Measurements from ENCODE around the gene KATNBL1.

Gene KATNBL1

DNA sequence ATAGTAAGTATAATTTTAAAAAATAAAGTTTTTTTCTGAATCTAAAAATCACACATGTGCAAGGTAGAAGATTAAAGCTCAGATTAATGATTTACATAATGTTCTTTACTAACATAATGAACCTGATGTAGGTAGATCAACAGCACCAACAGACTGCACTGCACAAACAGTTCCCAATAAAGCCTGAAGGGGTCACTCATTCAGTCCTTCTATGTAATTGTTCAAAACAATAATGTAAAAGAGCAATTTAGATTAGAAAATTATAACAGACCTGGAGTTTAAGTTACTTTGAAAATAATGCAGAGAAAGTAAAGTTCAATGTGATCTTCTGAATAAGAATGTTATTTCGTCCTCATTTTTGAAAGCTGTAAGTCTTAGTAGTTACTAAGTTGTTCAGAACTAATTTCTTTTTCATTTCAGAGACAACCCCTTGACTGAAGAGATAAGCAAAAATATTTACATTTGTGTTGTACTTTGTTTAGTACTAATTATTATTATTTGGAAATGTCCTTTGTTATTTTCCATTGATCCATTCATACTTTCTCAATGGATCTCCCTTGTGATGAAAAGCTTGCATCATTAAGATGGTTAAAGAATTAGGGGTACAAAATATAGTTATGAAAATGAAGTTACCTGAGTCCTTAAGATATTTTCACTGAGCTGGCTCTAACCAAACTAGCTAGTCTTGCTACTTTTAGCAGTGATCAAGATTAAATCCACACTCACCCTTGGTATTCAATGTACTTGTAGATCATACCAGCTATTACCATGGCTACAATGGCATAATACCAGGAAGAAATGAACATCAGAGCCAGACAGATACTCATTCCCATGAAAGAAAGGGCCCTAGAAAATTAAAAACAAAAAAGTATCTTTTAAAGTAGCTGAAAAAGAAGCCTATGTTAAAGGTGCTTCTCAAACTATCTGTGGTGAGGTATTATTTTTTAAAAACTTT, 31.8 kb upstream of the KATNBL1 start:
- no CpG with 5 or more reads among the region's 1 CpG for WGBS, 2 donors (ENCODE audit: extremely low coverage in 2 of 2, insufficient read length in 2 of 2, insufficient replicate concordance in 1 of 2)
- no peaks in the 10 kb centered on the region for H3K79me1 ChIP-seq (ENCODE audit: low read depth, low read length)
- peaks cover 0 to 2% of the 10 kb centered on the region in 2 donors for H3K36me3 ChIP-seq (replicated peaks in 1 of 2; ENCODE audit: control insufficient read depth in 2 of 2, insufficient read depth in 2 of 2, low read length in 2 of 2)
- no peaks in the 10 kb centered on the region for H3K4me1 ChIP-seq (ENCODE audit: control insufficient read depth in 2 of 2, insufficient read depth in 1 of 2, low read depth in 1 of 2, low read length in 2 of 2)
- no peak overlapping the region for H2AK5ac ChIP-seq (ENCODE audit: low read depth, low read length)
- H3K27me3 ChIP-seq (ENCODE audit: control insufficient read depth in 3 of 3, insufficient read depth in 3 of 3, low read depth in 1 of 3, low read length in 3 of 3) = no peaks in the 10 kb centered on the region
- H4K8ac ChIP-seq (ENCODE audit: low read depth, low read length) = no peak overlapping the region
- H2AFZ ChIP-seq (ENCODE audit: low read length) = no peak overlapping the region
- H3K4me2 ChIP-seq (ENCODE audit: insufficient read depth, low read length, poor library complexity, severe bottlenecking) = no peak overlapping the region
- no peak overlapping the region for H3K9ac ChIP-seq (ENCODE audit: low read depth, low read length, poor library complexity)
- H3K14ac ChIP-seq (ENCODE audit: low read length) = no peak overlapping the region
- H2BK120ac ChIP-seq (ENCODE audit: low read depth, low read length) = no peak overlapping the region
- H3K4ac ChIP-seq (ENCODE audit: low read length) = no peak overlapping the region
- H3K4me3 ChIP-seq (ENCODE audit: low read length in 2 of 2) = no peak overlapping the region
- H3K27ac ChIP-seq (replicated peaks; ENCODE audit: low read length) = no peak overlapping the region
- H3K9me3 ChIP-seq (replicated peaks in 1 of 2; ENCODE audit: control insufficient read depth in 2 of 2, insufficient read depth in 1 of 2, low read depth in 1 of 2, low read length in 2 of 2) = no peaks in the 10 kb centered on the region
- H4K91ac ChIP-seq (ENCODE audit: low read depth, low read length, poor library complexity) = no peak overlapping the region
- H2BK12ac ChIP-seq (ENCODE audit: low read length) = no peak overlapping the region
- no peak overlapping the region for H3K23ac ChIP-seq (ENCODE audit: low read depth, low read length, poor library complexity)
- H2BK15ac ChIP-seq (ENCODE audit: low read length) = no peak overlapping the region
- H2BK5ac ChIP-seq (ENCODE audit: low read length) = no peak overlapping the region
- H3K18ac ChIP-seq (ENCODE audit: low read length) = no peak overlapping the region
- no peak for DNase-seq (ENCODE audit: low spot score)

DNA sequence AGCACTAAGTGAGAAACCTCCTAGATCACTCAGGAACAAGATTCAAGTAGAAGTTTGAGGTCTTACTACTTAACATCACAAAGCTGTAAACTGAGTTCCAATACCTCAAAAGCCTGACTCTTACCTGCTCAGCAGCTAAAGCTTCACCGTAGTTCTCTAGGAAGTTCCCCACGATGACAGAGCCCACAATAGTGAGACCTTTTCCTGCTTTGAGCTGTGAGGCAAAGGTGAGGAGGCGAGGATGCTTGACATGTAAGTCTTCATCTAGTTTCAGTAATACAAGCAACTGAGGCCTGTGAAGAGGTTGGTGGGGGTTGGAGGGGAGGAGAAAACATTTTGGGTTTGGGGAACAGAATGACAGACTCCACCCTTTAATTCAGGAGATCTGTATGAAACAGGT, 30.6 kb upstream of the KATNBL1 start:
- Histone ChIP-seq H3K36me3 (replicated peaks in 1 of 2; ENCODE audit: control insufficient read depth in 2 of 2, insufficient read depth in 2 of 2, low read length in 2 of 2) (peaks cover 2 to 8% of the 10 kb centered on the region in 2 donors), H3K27me3 (ENCODE audit: control insufficient read depth in 3 of 3, insufficient read depth in 3 of 3, low read depth in 1 of 3, low read length in 3 of 3) (no peaks in the 10 kb centered on the region), H3K18ac (ENCODE audit: low read length) (no peak overlapping the region), H3K9me3 (replicated peaks in 1 of 2; ENCODE audit: control insufficient read depth in 2 of 2, insufficient read depth in 1 of 2, low read depth in 1 of 2, low read length in 2 of 2) (no peaks in the 10 kb centered on the region), H2BK5ac (ENCODE audit: low read length) (no peak overlapping the region), H3K14ac (ENCODE audit: low read length) (no peak overlapping the region), H2BK12ac (ENCODE audit: low read length) (no peak overlapping the region), H3K9ac (ENCODE audit: low read depth, low read length, poor library complexity) (no peak overlapping the region), H2AFZ (ENCODE audit: low read length) (no peak overlapping the region), H3K4me1 (ENCODE audit: control insufficient read depth in 2 of 2, insufficient read depth in 1 of 2, low read depth in 1 of 2, low read length in 2 of 2) (no peaks in the 10 kb centered on the region), H4K8ac (ENCODE audit: low read depth, low read length) (no peak overlapping the region), H2BK15ac (ENCODE audit: low read length) (no peak overlapping the region), H4K91ac (ENCODE audit: low read depth, low read length, poor library complexity) (no peak overlapping the region), H2BK120ac (ENCODE audit: low read depth, low read length) (no peak overlapping the region), H3K79me1 (ENCODE audit: low read depth, low read length) (no peaks in the 10 kb centered on the region), H2AK5ac (ENCODE audit: low read depth, low read length) (no peak overlapping the region), H3K4me2 (ENCODE audit: insufficient read depth, low read length, poor library complexity, severe bottlenecking) (no peak overlapping the region), H3K23ac (ENCODE audit: low read depth, low read length, poor library complexity) (no peak overlapping the region), H3K27ac (replicated peaks; ENCODE audit: low read length) (no peak overlapping the region), H3K4me3 (ENCODE audit: low read length in 2 of 2) (no peak overlapping the region), H3K4ac (ENCODE audit: low read length) (no peak overlapping the region)
- no CpG with 5 or more reads among the region's 3 CpGs for WGBS, 2 donors (ENCODE audit: extremely low coverage in 2 of 2, insufficient read length in 2 of 2, insufficient replicate concordance in 1 of 2)
- DNase-seq (ENCODE audit: low spot score) = no peak

DNA sequence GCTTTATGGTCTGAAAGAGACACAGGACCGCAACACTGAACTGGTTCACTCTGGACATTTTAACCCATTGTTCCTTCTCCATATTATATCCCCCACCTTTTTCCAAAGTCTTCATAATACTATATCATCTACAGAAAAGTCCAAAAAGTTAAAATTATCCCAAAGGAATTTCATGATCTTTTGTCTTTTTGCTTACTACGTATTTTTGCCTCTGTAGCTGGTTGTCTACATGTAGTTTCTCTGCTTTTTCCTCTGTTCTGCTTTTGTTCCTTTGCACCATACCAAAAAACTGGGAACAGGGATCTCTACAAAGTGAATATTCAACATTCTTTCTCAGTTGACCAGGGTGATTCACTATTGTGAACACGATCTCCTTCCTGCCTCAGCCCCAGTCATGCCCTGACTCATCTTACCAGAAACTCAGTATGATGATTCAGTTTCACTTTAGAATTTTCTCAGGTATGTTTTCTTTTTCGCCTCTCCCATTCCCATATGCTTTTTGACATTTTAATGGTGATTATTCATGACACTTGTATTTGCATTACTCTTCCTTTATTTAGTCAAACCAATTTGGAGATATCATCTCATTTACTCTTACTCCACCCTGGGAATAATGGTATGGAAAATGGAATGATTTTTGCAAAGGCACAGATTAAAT, 29.4 kb upstream of the KATNBL1 start:
- Histone ChIP-seq H2AK5ac (ENCODE audit: low read depth, low read length) (no peak overlapping the region), H2BK5ac (ENCODE audit: low read length) (no peak overlapping the region), H2BK12ac (ENCODE audit: low read length) (no peak overlapping the region), H3K23ac (ENCODE audit: low read depth, low read length, poor library complexity) (no peak overlapping the region), H3K14ac (ENCODE audit: low read length) (no peak overlapping the region), H3K4me2 (ENCODE audit: insufficient read depth, low read length, poor library complexity, severe bottlenecking) (no peak overlapping the region), H2BK120ac (ENCODE audit: low read depth, low read length) (no peak overlapping the region), H4K8ac (ENCODE audit: low read depth, low read length) (no peak overlapping the region), H3K4me3 (ENCODE audit: low read length in 2 of 2) (no peak overlapping the region), H3K4ac (ENCODE audit: low read length) (no peak overlapping the region), H3K4me1 (ENCODE audit: control insufficient read depth in 2 of 2, insufficient read depth in 1 of 2, low read depth in 1 of 2, low read length in 2 of 2) (no peaks in the 10 kb centered on the region), H4K91ac (ENCODE audit: low read depth, low read length, poor library complexity) (no peak overlapping the region), H3K9ac (ENCODE audit: low read depth, low read length, poor library complexity) (no peak overlapping the region), H2BK15ac (ENCODE audit: low read length) (no peak overlapping the region), H3K18ac (ENCODE audit: low read length) (no peak overlapping the region), H3K79me1 (ENCODE audit: low read depth, low read length) (no peaks in the 10 kb centered on the region), H3K9me3 (replicated peaks in 1 of 2; ENCODE audit: control insufficient read depth in 2 of 2, insufficient read depth in 1 of 2, low read depth in 1 of 2, low read length in 2 of 2) (no peaks in the 10 kb centered on the region), H3K36me3 (replicated peaks in 1 of 2; ENCODE audit: control insufficient read depth in 2 of 2, insufficient read depth in 2 of 2, low read length in 2 of 2) (peaks cover 2 to 9% of the 10 kb centered on the region in 2 donors), H3K27me3 (ENCODE audit: control insufficient read depth in 3 of 3, insufficient read depth in 3 of 3, low read depth in 1 of 3, low read length in 3 of 3) (no peaks in the 10 kb centered on the region), H2AFZ (ENCODE audit: low read length) (no peak overlapping the region), H3K27ac (replicated peaks; ENCODE audit: low read length) (no peak overlapping the region)
- no peak for DNase-seq (ENCODE audit: low spot score)
- WGBS, 2 donors (ENCODE audit: extremely low coverage in 2 of 2, insufficient read length in 2 of 2, insufficient replicate concordance in 1 of 2) = no CpG with 5 or more reads among the region's 4 CpGs

DNA sequence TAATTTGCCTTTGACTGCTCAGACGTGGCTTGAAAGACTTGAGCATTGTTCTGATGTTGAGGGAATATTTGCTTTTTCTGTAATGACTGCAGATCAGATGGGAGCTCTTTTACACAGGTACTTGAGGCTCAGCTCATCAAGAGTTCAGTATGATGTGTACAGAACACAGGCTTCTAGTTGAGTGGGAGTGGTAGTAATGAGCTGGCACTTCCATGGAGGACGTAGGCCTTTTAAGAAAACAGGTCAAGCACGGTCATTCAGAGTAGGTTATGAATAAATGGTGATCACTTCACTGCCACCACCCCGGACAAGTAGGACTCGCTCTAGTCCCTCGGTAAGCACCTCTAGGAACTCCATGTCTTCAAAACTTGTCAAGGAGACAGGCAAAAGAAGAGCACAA, 23.7 kb upstream of the KATNBL1 start:
- H3K23ac ChIP-seq (ENCODE audit: low read depth, low read length, poor library complexity) = no peak overlapping the region
- H2BK12ac ChIP-seq (ENCODE audit: low read length) = no peak overlapping the region
- H3K27ac ChIP-seq (replicated peaks; ENCODE audit: low read length) = no peak overlapping the region
- no peaks in the 10 kb centered on the region for H3K4me1 ChIP-seq (ENCODE audit: control insufficient read depth in 2 of 2, insufficient read depth in 1 of 2, low read depth in 1 of 2, low read length in 2 of 2)
- H2AK5ac ChIP-seq (ENCODE audit: low read depth, low read length) = no peak overlapping the region
- H3K4ac ChIP-seq (ENCODE audit: low read length) = no peak overlapping the region
- H3K4me3 ChIP-seq (ENCODE audit: low read length in 2 of 2) = no peak overlapping the region
- H3K9me3 ChIP-seq (replicated peaks in 1 of 2; ENCODE audit: control insufficient read depth in 2 of 2, insufficient read depth in 1 of 2, low read depth in 1 of 2, low read length in 2 of 2) = no peaks in the 10 kb centered on the region
- H2BK120ac ChIP-seq (ENCODE audit: low read depth, low read length) = no peak overlapping the region
- H3K79me1 ChIP-seq (ENCODE audit: low read depth, low read length) = no peaks in the 10 kb centered on the region
- H3K14ac ChIP-seq (ENCODE audit: low read length) = no peak overlapping the region
- no peak overlapping the region for H3K18ac ChIP-seq (ENCODE audit: low read length)
- H4K8ac ChIP-seq (ENCODE audit: low read depth, low read length) = no peak overlapping the region
- H2AFZ ChIP-seq (ENCODE audit: low read length) = no peak overlapping the region
- no peaks in the 10 kb centered on the region for H3K27me3 ChIP-seq (ENCODE audit: control insufficient read depth in 3 of 3, insufficient read depth in 3 of 3, low read depth in 1 of 3, low read length in 3 of 3)
- no peak overlapping the region for H3K4me2 ChIP-seq (ENCODE audit: insufficient read depth, low read length, poor library complexity, severe bottlenecking)
- H3K9ac ChIP-seq (ENCODE audit: low read depth, low read length, poor library complexity) = no peak overlapping the region
- peaks cover 6 to 29% of the 10 kb centered on the region in 2 donors for H3K36me3 ChIP-seq (replicated peaks in 1 of 2; ENCODE audit: control insufficient read depth in 2 of 2, insufficient read depth in 2 of 2, low read length in 2 of 2)
- no peak for DNase-seq (ENCODE audit: low spot score)
- no peak overlapping the region for H4K91ac ChIP-seq (ENCODE audit: low read depth, low read length, poor library complexity)
- no peak overlapping the region for H2BK15ac ChIP-seq (ENCODE audit: low read length)
- H2BK5ac ChIP-seq (ENCODE audit: low read length) = no peak overlapping the region
- no CpG with 5 or more reads among the region's 6 CpGs for WGBS, 2 donors (ENCODE audit: extremely low coverage in 2 of 2, insufficient read length in 2 of 2, insufficient replicate concordance in 1 of 2)
